HG03064 (cell line): Measurements from ENCODE around the gene AMTN.

Experiments
- ATAC-seq: cut with Tn5 transposase; IDR thresholded peaks from one replicate; pipeline ENCODE4 v1.9.1; 2021; ENCODE audit warnings: low read depth; ENCODE audit not compliant: unreplicated experiment

Gene AMTN

DNA sequence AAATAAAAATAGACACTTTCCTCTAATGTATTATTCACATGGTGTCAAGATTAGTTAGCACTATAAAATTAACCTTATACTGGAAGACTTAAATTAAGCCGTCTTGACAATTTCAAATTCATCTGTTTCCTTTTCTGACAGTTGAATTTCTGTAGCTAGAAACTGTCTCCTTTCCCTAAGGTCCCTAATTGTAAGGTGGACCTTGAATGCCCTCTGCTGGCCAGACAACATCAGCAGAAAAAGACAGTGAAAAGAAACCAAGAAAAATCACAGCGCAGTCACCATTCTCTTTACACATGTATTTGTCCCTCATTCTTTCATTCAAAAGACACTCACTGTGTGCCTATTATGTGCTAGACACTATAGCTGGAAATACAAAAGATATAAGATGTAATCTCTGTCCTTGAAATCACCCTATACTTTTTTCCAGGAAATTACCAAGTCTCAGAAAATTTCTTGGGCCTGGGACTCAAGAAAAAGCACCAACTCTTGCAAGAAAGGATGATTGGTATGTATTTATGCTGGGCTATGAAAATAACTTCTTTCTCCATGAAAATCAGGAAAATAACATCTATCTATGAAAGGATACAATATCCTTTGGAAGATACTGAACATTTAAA, 41.0 kb downstream of the AMTN start:
- ATAC-seq: no peak

DNA sequence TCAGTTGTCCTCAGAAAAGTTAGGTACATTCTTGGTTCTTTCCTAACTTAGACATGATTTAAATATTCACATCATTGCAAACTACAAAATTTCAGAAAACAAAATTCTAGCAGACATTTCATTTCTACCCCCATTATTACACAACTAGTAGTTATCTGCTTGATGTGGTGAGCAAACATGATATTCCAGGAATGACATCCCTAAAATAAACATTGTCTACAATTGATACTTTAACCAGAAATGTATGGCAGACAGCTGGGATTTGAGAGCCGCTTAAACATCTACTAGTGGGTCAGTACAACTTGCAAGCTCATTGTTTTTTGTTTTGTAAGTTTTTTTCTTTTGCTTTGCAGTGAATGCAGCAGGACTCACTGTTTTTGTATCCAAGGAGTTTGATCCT, 41.6 kb downstream of the AMTN start:
- ATAC-seq: no peak

GRCh38 chr4:70564033-70564432, 45.7 kb downstream of the AMTN start:
- no peak for ATAC-seq

DNA sequence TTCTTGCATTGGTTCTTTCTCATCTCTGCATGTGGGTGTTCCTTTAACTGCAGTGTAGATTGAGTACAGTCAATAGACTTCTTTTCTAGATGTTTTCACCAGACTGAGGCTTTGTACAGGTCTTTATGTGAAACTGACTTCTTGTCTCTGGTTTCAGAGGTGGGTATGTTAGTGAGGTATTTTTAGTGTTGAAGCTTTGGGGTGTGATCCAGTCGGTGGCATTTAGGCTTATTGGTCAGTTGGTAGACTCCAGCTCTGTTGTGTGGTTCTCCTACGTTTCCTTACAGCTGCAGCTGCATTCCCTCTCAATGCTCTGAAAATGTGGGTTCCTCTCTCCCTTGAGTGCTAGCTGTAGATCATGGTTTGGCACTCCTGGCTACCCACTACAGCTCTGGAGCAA, 52.4 kb downstream of the AMTN start:
- ATAC-seq: no peak

GRCh38 chr4:70571772-70572171, 53.4 kb downstream of the AMTN start:
- no peak for ATAC-seq

- no peak for ATAC-seq
Observed at GRCh38 chr4:70575964-70576363, 57.6 kb downstream of the AMTN start.

DNA sequence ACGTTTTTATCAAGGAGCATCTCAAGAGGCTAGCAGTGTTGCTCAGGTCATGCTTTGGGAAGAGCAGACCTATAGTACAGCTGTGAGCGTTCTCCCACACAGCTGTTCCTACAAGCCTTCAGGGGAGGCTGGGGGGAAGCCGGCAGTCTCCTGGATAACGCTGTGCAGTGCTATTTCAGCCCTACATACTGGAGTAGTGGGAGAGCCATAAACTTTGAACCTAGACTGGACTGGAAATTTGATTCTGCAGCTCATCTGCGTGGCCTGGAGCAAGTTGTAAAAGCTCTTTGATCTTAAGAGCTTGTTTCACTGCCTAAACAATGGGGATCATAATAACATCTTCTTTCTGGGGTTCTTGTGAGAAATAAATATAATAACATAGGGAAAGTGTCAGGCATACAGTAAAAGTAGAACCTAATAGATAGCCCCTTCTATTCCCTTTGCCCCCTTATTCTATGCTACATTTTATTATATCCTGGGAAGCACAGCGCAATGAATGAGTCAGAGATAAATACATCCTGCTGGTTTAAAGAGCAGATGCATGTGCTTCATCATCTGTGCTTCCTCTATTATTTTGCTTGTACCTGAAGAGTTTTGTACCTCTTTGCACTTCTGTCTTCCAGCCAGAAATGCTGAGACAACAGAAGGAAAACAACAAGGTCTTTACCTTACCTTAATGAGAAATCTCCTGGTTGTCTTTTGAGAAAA, 59.0 kb downstream of the AMTN start:
- no peak for ATAC-seq

DNA sequence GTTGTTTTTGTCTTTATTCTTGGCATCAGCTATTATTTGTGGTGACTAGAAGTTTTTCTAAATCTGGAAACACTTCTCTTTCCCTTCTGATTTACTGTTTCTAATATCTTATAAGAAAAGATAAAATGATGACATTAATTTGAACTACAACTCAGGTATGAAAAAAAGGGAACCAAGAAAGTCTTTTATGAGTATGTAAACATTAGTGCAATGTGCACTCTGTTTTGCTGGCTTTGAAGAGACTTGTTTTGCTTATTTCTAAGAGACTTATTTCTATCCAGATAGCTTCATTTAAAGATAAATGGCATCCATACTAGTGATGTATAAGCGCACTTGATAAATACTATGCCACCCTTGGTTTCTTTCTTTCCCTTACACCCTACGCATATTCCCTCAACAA, 63.6 kb downstream of the AMTN start:
- ATAC-seq: no peak
